Prostate gland (tissue), 2 donors: ENCODE measurements around the gene CIC. TPM values are rescaled to one million over a fixed set of nuclear protein-coding genes. Genes with fewer than 3 reads are reported as not detected.

Experiments
- DNase-seq: peaks from one replicate; pipeline ENCODE4 v3.0.0-alpha.2; 2019; ENCODE audit warnings: low spot score
- H3K27ac ChIP-seq, 2 donors: fragments of 200-600 bp; sonication (generic); 2 replicates each; pipeline ENCODE4 v1.5.1; 2017 to 2019
- H3K27me3 ChIP-seq: fragments of 200-600 bp; sonication (generic); replicated peaks from 2 replicates; pipeline ENCODE4 v1.5.1; 2019; ENCODE audit not compliant: insufficient read depth
- H3K36me3 ChIP-seq, 2 donors: fragments of 200-600 bp; sonication (generic); 1 replicate in 1 of 2; 2 replicates in 1 of 2; pipeline versions ENCODE4 v1.5.1 to v1.8.1; 2017 to 2019
- H3K4me1 ChIP-seq: fragments of 200-600 bp; sonication (generic); replicated peaks from 2 replicates; pipeline ENCODE4 v1.5.1; 2019
- H3K4me3 ChIP-seq, 2 donors: fragments of 200-600 bp; sonication (generic); 2 replicates each; pipeline ENCODE4 v1.5.1; 2017 to 2019
- H3K9me3 ChIP-seq: fragments of 200-600 bp; sonication (generic); 2 replicates; pipeline ENCODE4 v1.5.1; 2017
- POLR2A ChIP-seq: fragments of 450-650 bp; IDR thresholded peaks from one replicate; pipeline ENCODE4 v1.6.1; 2016; ENCODE audit warnings: antibody characterized with exemption, mild to moderate bottlenecking
- POLR2AphosphoS5 ChIP-seq: sonication (generic); formaldehyde crosslinking; IDR thresholded peaks from one replicate; pipeline ENCODE4 v1.6.1; 2017; ENCODE audit warnings: antibody characterized with exemption
- WGBS: methylation state at CpG from one replicate; pipeline ENCODE4 v1.1.5; 2018; 5-methylcytosine and 5-hydroxymethylcytosine counted together
- intact Hi-C: fragments of 100-400 bp; cut with DNase I; formaldehyde crosslinking; loops from one replicate; pipeline ENCODE4 v1.14.2; 2022
- total RNA-seq, 2 donors: library from RNA; depleted of rRNA; stranded (reverse); fragments of >200 nt; gene quantifications; one replicate each; pipeline ENCODE4 v1.1.0, GENCODE V29; 2016
- TF ChIP-seq, protein P1 (sequence below), 4 experiments: fragments of 200-600 bp in 2 of 4; fragments of 450-650 bp in 2 of 4; sonication (generic) in 2 of 4; IDR thresholded peaks; 1 replicate in 3 of 4; 2 replicates in 1 of 4; pipeline ENCODE4 v1.5.1; 2016 to 2019; ENCODE audit warnings: antibody characterized with exemption in 4 of 4, mild to moderate bottlenecking in 2 of 4, moderate library complexity in 2 of 4

CIC gene
- total RNA-seq, 2 donors from 2014 or later = 64.6 to 145 TPM

DNA sequence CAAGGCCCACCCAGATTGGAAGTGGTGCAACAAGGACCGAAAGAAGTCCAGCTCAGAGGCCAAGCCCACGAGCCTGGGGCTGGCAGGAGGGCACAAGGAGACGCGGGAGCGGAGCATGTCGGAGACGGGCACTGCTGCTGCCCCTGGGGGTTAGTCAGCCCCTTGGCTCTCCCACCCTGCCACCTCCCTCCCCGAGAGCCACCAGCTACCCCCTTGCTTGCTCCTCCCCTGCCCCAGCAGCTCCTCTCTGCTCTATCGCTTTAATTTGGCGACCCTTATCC lies 18.7 kb downstream of the CIC start:
- no peaks in the 10 kb centered on the region for H3K9me3 ChIP-seq
- DNase-seq = no peak
- no peak overlapping the region for H3K4me3 ChIP-seq
- peaks cover 10 to 32% of the 10 kb centered on the region in 2 donors for H3K36me3 ChIP-seq
- no peaks in the 10 kb centered on the region for H3K27me3 ChIP-seq
- H3K27ac ChIP-seq = peak overlapping the region in 1 of 2 donors; percentile 98
- WGBS = 84% methylated on average over 10 of the region's 10 CpGs
- intact Hi-C loops = no loop called here
- TF ChIP-seq POLR2AphosphoS5 (no peak), POLR2A (no peak)
- TF ChIP-seq, protein P1, sequence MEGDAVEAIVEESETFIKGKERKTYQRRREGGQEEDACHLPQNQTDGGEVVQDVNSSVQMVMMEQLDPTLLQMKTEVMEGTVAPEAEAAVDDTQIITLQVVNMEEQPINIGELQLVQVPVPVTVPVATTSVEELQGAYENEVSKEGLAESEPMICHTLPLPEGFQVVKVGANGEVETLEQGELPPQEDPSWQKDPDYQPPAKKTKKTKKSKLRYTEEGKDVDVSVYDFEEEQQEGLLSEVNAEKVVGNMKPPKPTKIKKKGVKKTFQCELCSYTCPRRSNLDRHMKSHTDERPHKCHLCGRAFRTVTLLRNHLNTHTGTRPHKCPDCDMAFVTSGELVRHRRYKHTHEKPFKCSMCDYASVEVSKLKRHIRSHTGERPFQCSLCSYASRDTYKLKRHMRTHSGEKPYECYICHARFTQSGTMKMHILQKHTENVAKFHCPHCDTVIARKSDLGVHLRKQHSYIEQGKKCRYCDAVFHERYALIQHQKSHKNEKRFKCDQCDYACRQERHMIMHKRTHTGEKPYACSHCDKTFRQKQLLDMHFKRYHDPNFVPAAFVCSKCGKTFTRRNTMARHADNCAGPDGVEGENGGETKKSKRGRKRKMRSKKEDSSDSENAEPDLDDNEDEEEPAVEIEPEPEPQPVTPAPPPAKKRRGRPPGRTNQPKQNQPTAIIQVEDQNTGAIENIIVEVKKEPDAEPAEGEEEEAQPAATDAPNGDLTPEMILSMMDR (IDR thresholded peaks at IDR 0.05) = no peak
- peaks cover 25% of the 10 kb centered on the region for H3K4me1 ChIP-seq

DNA sequence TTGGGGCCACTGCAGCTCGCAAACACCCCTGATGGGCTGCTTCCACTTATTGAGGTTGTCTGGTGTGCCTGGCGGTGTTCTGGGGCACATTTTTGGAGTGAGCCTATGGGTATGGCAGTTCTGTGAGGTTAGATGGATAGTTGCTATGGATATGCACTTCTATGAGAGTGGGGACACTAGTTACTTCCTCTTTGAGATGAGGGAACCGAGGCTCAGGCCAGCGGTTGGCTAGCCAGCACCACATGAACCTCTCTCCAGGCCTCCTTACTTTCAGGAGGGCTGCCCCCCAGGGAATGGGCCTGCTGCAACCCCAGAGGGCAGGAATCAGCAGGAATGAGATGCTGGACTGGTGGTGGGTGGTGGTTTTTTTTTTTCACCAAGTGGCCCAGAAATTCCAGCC lies 19.3 kb downstream of the CIC start:
- Histone ChIP-seq H3K36me3 (peaks cover 10 to 32% of the 10 kb centered on the region in 2 donors), H3K4me3 (no peak overlapping the region), H3K27me3 (no peaks in the 10 kb centered on the region), H3K4me1 (peaks cover 19% of the 10 kb centered on the region), H3K27ac (no peak overlapping the region), H3K9me3 (no peaks in the 10 kb centered on the region)
- 80% methylated on average over 4 of the region's 4 CpGs for WGBS
- DNase-seq = no peak
- TF ChIP-seq, protein P1 (IDR thresholded peaks at IDR 0.05) = no peak
- TF ChIP-seq POLR2A (no peak), POLR2AphosphoS5 (no peak)
- intact Hi-C loops = no loop called here

DNA sequence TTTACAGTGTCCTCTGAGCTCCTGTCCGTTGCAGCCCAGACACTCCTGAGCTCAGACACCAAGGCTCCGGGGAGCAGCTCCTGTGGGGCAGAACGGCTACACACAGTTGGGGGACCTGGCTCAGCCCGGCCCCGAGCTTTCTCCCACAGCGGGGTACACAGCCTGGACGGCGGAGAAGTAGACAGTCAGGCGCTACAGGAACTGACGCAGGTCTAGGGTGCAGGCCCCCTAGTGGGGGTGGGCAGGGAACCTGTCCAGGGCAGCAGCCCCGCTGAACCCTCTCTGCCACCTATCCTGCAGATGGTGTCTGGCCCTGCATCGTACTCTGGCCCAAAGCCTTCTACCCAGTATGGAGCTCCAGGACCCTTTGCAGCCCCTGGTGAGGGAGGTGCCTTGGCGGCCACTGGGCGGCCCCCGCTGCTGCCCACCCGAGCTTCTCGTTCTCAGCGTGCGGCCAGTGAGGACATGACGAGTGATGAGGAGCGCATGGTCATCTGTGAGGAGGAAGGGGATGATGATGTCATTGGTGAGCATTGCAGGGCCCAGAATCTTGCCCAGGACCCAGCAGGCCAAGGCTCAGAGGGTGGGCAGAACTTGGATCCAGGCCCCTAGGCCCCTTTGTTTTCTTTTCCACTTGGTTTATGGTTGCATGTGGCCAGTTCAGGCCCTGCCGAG lies 20.0 kb downstream of the CIC start:
- intact Hi-C loops = no loop called here
- no peak for DNase-seq
- Histone ChIP-seq H3K27me3 (no peaks in the 10 kb centered on the region), H3K36me3 (peaks cover 10 to 32% of the 10 kb centered on the region in 2 donors), H3K4me3 (no peak overlapping the region), H3K27ac (no peak overlapping the region), H3K9me3 (no peaks in the 10 kb centered on the region), H3K4me1 (peaks cover 19% of the 10 kb centered on the region)
- WGBS = 85% methylated on average over 22 of the region's 22 CpGs
- TF ChIP-seq POLR2AphosphoS5 (no peak), POLR2A (no peak)
- TF ChIP-seq, protein P1 (IDR thresholded peaks at IDR 0.05) = no peak

DNA sequence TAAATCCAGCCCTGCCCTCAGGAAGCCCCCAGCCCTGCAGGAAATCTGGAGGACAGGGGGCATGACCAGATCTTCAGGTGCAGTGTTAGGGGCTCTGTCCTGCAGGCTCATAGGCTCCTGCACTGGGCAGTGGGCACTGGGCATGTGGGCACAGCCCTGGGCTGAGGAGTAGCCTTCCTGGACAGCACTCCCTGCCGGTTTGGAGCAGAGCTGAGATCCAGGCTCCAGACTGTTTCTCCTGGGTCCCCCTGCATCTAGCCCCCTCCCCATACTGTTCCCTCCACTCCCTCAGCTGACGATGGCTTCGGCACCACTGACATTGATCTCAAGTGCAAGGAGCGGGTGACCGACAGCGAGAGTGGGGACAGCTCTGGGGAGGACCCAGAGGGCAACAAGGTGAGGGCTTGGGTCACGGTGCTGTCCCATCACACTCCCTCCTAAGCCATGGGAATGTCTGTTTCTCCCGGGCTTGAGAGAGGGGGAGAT lies 20.5 kb downstream of the CIC start:
- Histone ChIP-seq H3K36me3 (peaks cover 10 to 32% of the 10 kb centered on the region in 2 donors), H3K4me1 (peaks cover 19% of the 10 kb centered on the region), H3K4me3 (no peak overlapping the region), H3K9me3 (no peaks in the 10 kb centered on the region), H3K27ac (no peak overlapping the region), H3K27me3 (no peaks in the 10 kb centered on the region)
- intact Hi-C loops = no loop called here
- TF ChIP-seq POLR2AphosphoS5 (no peak), POLR2A (no peak)
- TF ChIP-seq, protein P1 (IDR thresholded peaks at IDR 0.05) = no peak
- DNase-seq = no peak
- WGBS = 87% methylated on average over 8 of the region's 8 CpGs

DNA sequence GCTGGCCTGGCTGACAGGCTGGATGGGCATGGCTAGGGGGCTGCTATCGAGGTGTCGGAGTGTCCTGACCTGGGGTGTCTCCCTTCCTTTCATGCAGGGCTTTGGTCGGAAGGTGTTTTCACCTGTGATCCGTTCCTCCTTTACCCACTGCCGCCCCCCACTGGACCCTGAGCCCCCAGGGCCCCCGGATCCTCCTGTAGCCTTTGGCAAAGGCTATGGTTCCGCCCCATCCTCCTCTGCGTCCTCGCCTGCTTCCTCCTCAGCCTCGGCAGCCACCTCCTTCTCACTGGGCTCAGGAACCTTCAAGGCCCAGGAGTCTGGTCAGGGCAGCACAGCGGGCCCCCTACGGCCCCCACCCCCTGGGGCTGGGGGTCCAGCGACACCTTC lies 21.1 kb downstream of the CIC start:
- Histone ChIP-seq H3K4me1 (peaks cover 16% of the 10 kb centered on the region), H3K9me3 (no peaks in the 10 kb centered on the region), H3K4me3 (no peak overlapping the region), H3K36me3 (peaks cover 10 to 32% of the 10 kb centered on the region in 2 donors), H3K27me3 (no peaks in the 10 kb centered on the region), H3K27ac (no peak overlapping the region)
- 80% methylated on average over 13 of the region's 13 CpGs for WGBS
- intact Hi-C loops = no loop called here
- DNase-seq = no peak
- TF ChIP-seq, protein P1 (IDR thresholded peaks at IDR 0.05) = no peak
- no peak for TF ChIP-seq POLR2A
- TF ChIP-seq POLR2AphosphoS5 = no peak
